Body of pancreas (tissue), 4 donors: ENCODE data around the gene NMNAT1. TPM values are rescaled to one million over a fixed set of nuclear protein-coding genes. Genes with fewer than 3 reads are reported as not detected.

Experiments used
- ATAC-seq: fragments of 150-250 bp; one replicate; pipeline ENCODE4 v1.9.1; 2016
- DNase-seq, 4 donors: peaks; one replicate each; pipeline ENCODE4 v3.0.0-alpha.2; 2019
- H3K27ac ChIP-seq, 4 donors: fragments of 200-600 bp; sonication (generic); 1 replicate in 3 of 4; 2 replicates in 1 of 4; pipeline versions ENCODE4 v1.5.1 to v1.6.1; 2016 to 2019; ENCODE audit warnings: mild to moderate bottlenecking in 1 of 4, mixed read lengths in 1 of 4, moderate library complexity in 1 of 4
- H3K27me3 ChIP-seq, 2 donors: fragments of 200-600 bp; sonication (generic); one replicate each; pipeline ENCODE4 v1.6.0; 2016; ENCODE audit warnings: mild to moderate bottlenecking in 1 of 2
- H3K36me3 ChIP-seq, 2 donors: fragments of 200-600 bp; sonication (generic); replicated peaks in 1 of 2; 2 replicates each; pipeline ENCODE4 v1.5.1; 2016; ENCODE audit warnings: low read depth in 2 of 2; ENCODE audit not compliant: insufficient read depth in 1 of 2
- H3K4me1 ChIP-seq: fragments of 200-600 bp; sonication (generic); one replicate; pipeline ENCODE4 v1.6.0; 2016
- H3K4me3 ChIP-seq, 2 donors: fragments of 200-600 bp; sonication (generic); 1 replicate in 1 of 2; 2 replicates in 1 of 2; pipeline ENCODE4 v1.5.1; 2016 to 2019
- H3K9me3 ChIP-seq, 3 donors: fragments of 200-600 bp; sonication (generic); 1 replicate in 2 of 3; 2 replicates in 1 of 3; pipeline ENCODE4 v1.5.1; 2016
- CTCF ChIP-seq, 7 experiments: fragments of 450-650 bp in 4 of 7; fragments of 200-600 bp in 3 of 7; sonication (generic) in 3 of 7; IDR thresholded peaks; one replicate each; pipeline ENCODE4 v1.5.1; 2016 to 2019; ENCODE audit warnings: antibody characterized with exemption in 7 of 7
- POLR2A ChIP-seq, 3 donors: fragments of 450-650 bp; IDR thresholded peaks; one replicate each; pipeline ENCODE4 v1.6.1; 2016; ENCODE audit warnings: antibody characterized with exemption in 3 of 3, mild to moderate bottlenecking in 2 of 3
- WGBS, 2 donors: methylation state at CpG; one replicate each; pipeline ENCODE4 v1.1.5; 2017; 5-methylcytosine and 5-hydroxymethylcytosine counted together
- intact Hi-C: fragments of 100-400 bp; cut with DNase I; formaldehyde crosslinking; loops from one replicate; pipeline ENCODE4 v1.15.1; 2023
- total RNA-seq, 2 donors: library from RNA; depleted of rRNA; stranded (reverse); fragments of >200 nt; gene quantifications; one replicate each; pipeline ENCODE4 v1.1.0, GENCODE V29; 2016

Gene NMNAT1
- total RNA-seq, 2 donors from 2014 or later = 3.6 to 5.2 TPM

- 68 to 77% methylated on average over 1 of the region's 1 CpG for WGBS, 2 donors
- ATAC-seq = no peak
- H3K27ac ChIP-seq = no peak overlapping the region
- no peaks in the 10 kb centered on the region for H3K36me3 ChIP-seq
- no peak for TF ChIP-seq CTCF (IDR thresholded peaks at IDR 0.05)
- no peak for DNase-seq
- no peaks in the 10 kb centered on the region for H3K9me3 ChIP-seq
- H3K27me3 ChIP-seq = no peaks in the 10 kb centered on the region
- intact Hi-C loops = no loop called here
- H3K4me1 ChIP-seq = peaks cover 8% of the 10 kb centered on the region
- H3K4me3 ChIP-seq = no peak overlapping the region
Measured at GRCh38 chr1:9917901-9918300, 25.4 kb upstream of the NMNAT1 start.

GRCh38 chr1:9920606-9921005 is 22.7 kb upstream of the NMNAT1 start:
- no peaks in the 10 kb centered on the region for H3K9me3 ChIP-seq
- no peak overlapping the region for H3K27ac ChIP-seq
- H3K27me3 ChIP-seq = no peaks in the 10 kb centered on the region
- WGBS, 2 donors = 77 to 93% methylated on average over 5 of the region's 5 CpGs
- no peaks in the 10 kb centered on the region for H3K4me1 ChIP-seq
- no peak for ATAC-seq
- no peak for DNase-seq
- intact Hi-C loops = no loop called here
- no peak overlapping the region for H3K4me3 ChIP-seq
- H3K36me3 ChIP-seq = no peaks in the 10 kb centered on the region
- no peak for TF ChIP-seq CTCF (IDR thresholded peaks at IDR 0.05)
- no peak for TF ChIP-seq POLR2A (IDR thresholded peaks at IDR 0.05)

GRCh38 chr1:9922342-9922741 is 20.9 kb upstream of the NMNAT1 start:
- TF ChIP-seq CTCF (IDR thresholded peaks at IDR 0.05) (no peak), POLR2A (IDR thresholded peaks at IDR 0.05) (no peak)
- Histone ChIP-seq H3K27me3 (no peaks in the 10 kb centered on the region), H3K4me1 (no peaks in the 10 kb centered on the region), H3K36me3 (no peaks in the 10 kb centered on the region), H3K27ac (no peak overlapping the region), H3K4me3 (no peak overlapping the region), H3K9me3 (no peaks in the 10 kb centered on the region)
- ATAC-seq (no peak), DNase-seq (no peak)
- WGBS, 2 donors = 64 to 67% methylated on average over 5 of the region's 5 CpGs
- intact Hi-C loops = no loop called here

- no peak for DNase-seq
- Histone ChIP-seq H3K9me3 (no peaks in the 10 kb centered on the region), H3K36me3 (peaks cover 2 to 4% of the 10 kb centered on the region in 2 donors), H3K27me3 (no peaks in the 10 kb centered on the region), H3K27ac (no peak overlapping the region), H3K4me3 (no peak overlapping the region), H3K4me1 (no peaks in the 10 kb centered on the region)
- ATAC-seq = no peak
- TF ChIP-seq POLR2A (IDR thresholded peaks at IDR 0.05) (no peak), CTCF (IDR thresholded peaks at IDR 0.05) (no peak)
- intact Hi-C loops = no loop called here
- WGBS, 2 donors = 90 to 91% methylated on average over 5 of the region's 5 CpGs
Measured at GRCh38 chr1:9927259-9927658, 16.0 kb upstream of the NMNAT1 start.
